Trophoblast cell (in vitro differentiated cells and primary cell): ENCODE data around the gene IP6K3.
A peak's percentile ranks its signal among the peaks of the same experiment; 100 is the strongest.

Experiments used
- DNase-seq, 2 donors: peaks; one replicate each; pipeline ENCODE4 v3.0.0-alpha.2; 2016
- H2AFZ ChIP-seq: 2 replicates; pipeline ENCODE4 v1.6.1; 2013; ENCODE audit warnings: low read length, moderate library complexity, mild to moderate bottlenecking; ENCODE audit not compliant: insufficient read depth, poor library complexity
- H2AK5ac ChIP-seq: 2 replicates; pipeline ENCODE4 v1.6.1; 2013; ENCODE audit warnings: mild to moderate bottlenecking, low read length
- H2BK120ac ChIP-seq: 2 replicates; pipeline ENCODE4 v1.6.1; 2013; ENCODE audit warnings: low read length, mild to moderate bottlenecking, moderate library complexity; ENCODE audit not compliant: insufficient read depth, poor library complexity
- H2BK12ac ChIP-seq: 2 replicates; pipeline ENCODE4 v1.6.1; 2013; ENCODE audit warnings: mild to moderate bottlenecking, low read length, moderate library complexity
- H2BK5ac ChIP-seq: 2 replicates; pipeline ENCODE4 v1.6.1; 2013; ENCODE audit warnings: low read length, low read depth, moderate library complexity, mild to moderate bottlenecking; ENCODE audit not compliant: poor library complexity
- H3K14ac ChIP-seq: 2 replicates; pipeline ENCODE4 v1.6.1; 2013; ENCODE audit warnings: mild to moderate bottlenecking, low read length
- H3K18ac ChIP-seq: 2 replicates; pipeline ENCODE4 v1.6.1; 2013; ENCODE audit warnings: mild to moderate bottlenecking, low read length
- H3K23ac ChIP-seq: 2 replicates; pipeline ENCODE4 v1.6.1; 2013; ENCODE audit warnings: low read length
- H3K27ac ChIP-seq: 2 replicates; pipeline ENCODE4 v1.5.1; 2013; ENCODE audit warnings: low read depth, mild to moderate bottlenecking, inconsistent platforms, low read length, moderate library complexity
- H3K27me3 ChIP-seq: 2 replicates; pipeline ENCODE4 v1.6.1; 2013; ENCODE audit warnings: inconsistent platforms, mild to moderate bottlenecking, low read length, moderate library complexity; ENCODE audit not compliant: insufficient read depth
- H3K36me3 ChIP-seq, 2 experiments: 1 replicate in 1 of 2; 2 replicates in 1 of 2; pipeline ENCODE4 v1.6.1; 2013; ENCODE audit warnings: low read length in 2 of 2, mild to moderate bottlenecking in 2 of 2, moderate library complexity in 1 of 2; ENCODE audit not compliant: insufficient read depth in 2 of 2, control insufficient read depth in 1 of 2
- H3K4ac ChIP-seq: 2 replicates; pipeline ENCODE4 v1.6.1; 2013; ENCODE audit warnings: low read depth, mild to moderate bottlenecking, low read length, moderate library complexity
- H3K4me1 ChIP-seq, 2 experiments: 1 replicate in 1 of 2; 2 replicates in 1 of 2; pipeline ENCODE4 v1.6.1; 2013; ENCODE audit warnings: low read length in 2 of 2, mild to moderate bottlenecking in 2 of 2, moderate library complexity in 1 of 2; ENCODE audit not compliant: insufficient read depth in 2 of 2, control insufficient read depth in 1 of 2
- H3K4me2 ChIP-seq: 2 replicates; pipeline ENCODE4 v1.6.1; 2013; ENCODE audit warnings: inconsistent platforms, mild to moderate bottlenecking, low read length, moderate library complexity
- H3K4me3 ChIP-seq: 2 replicates; pipeline ENCODE4 v1.5.1; 2013; ENCODE audit warnings: mild to moderate bottlenecking, low read depth, low read length, inconsistent platforms
- H3K79me1 ChIP-seq: one replicate; pipeline ENCODE4 v1.6.1; 2013; ENCODE audit warnings: low read length
- H3K79me2 ChIP-seq: 2 replicates; pipeline ENCODE4 v1.6.1; 2013; ENCODE audit warnings: low read length, mild to moderate bottlenecking; ENCODE audit not compliant: control insufficient read depth, insufficient read depth, poor library complexity
- H3K9ac ChIP-seq: 2 replicates; pipeline ENCODE4 v1.6.1; 2013; ENCODE audit warnings: mild to moderate bottlenecking, low read length
- H3K9me3 ChIP-seq: 2 replicates; pipeline ENCODE4 v1.6.1; 2013; ENCODE audit warnings: low read depth, mild to moderate bottlenecking, control low read depth, inconsistent platforms, low read length; ENCODE audit not compliant: insufficient read depth
- H4K12ac ChIP-seq: 2 replicates; pipeline ENCODE4 v1.6.1; 2013; ENCODE audit warnings: low read depth, mild to moderate bottlenecking, low read length, moderate library complexity
- H4K8ac ChIP-seq: 2 replicates; pipeline ENCODE4 v1.6.1; 2013; ENCODE audit warnings: low read depth, mild to moderate bottlenecking, low read length, moderate library complexity
- H4K91ac ChIP-seq: one replicate; pipeline ENCODE4 v1.6.1; 2013; ENCODE audit warnings: low read depth, mild to moderate bottlenecking, low read length, moderate library complexity
- WGBS: extraction: QIAGEN DNeasy Blood & Tissue Kit; methylation state at CpG from one replicate; pipeline ENCODE4 v1.1.7; 2013; ENCODE audit warnings: missing lambda C conversion rate; ENCODE audit not compliant: insufficient read length, insufficient coverage; ENCODE audit errors: extremely low coverage; 5-methylcytosine and 5-hydroxymethylcytosine counted together

Gene IP6K3

GRCh38 chr6:33738153-33738552 is 8.6 kb downstream of the IP6K3 start:
- Histone ChIP-seq H3K27ac (no peak overlapping the region), H3K79me2 (peaks cover 2% of the 10 kb centered on the region), H2AK5ac (no peak overlapping the region), H2BK120ac (no peak overlapping the region), H4K12ac (no peak overlapping the region), H2AFZ (no peak overlapping the region), H3K27me3 (no peaks in the 10 kb centered on the region), H3K79me1 (peaks cover 9% of the 10 kb centered on the region), H4K8ac (no peak overlapping the region), H3K23ac (no peak overlapping the region), H3K4me1 (peaks cover 13 to 19% of the 10 kb centered on the region in 2 experiments), H3K14ac (no peak overlapping the region), H3K4me2 (no peak overlapping the region), H3K4me3 (no peak overlapping the region), H3K36me3 (no peaks in the 10 kb centered on the region), H4K91ac (no peak overlapping the region), H3K9ac (no peak overlapping the region), H3K9me3 (peaks cover 2% of the 10 kb centered on the region), H2BK12ac (no peak overlapping the region), H3K18ac (no peak overlapping the region), H2BK5ac (no peak overlapping the region), H3K4ac (no peak overlapping the region)
- no CpG with 5 or more reads among the region's 9 CpGs for WGBS
- no peak for DNase-seq

GRCh38 chr6:33737267-33738026 is 9.3 kb downstream of the IP6K3 start:
- H3K4me2 ChIP-seq, result no peak overlapping the region
- H3K36me3 ChIP-seq, result no peaks in the 10 kb centered on the region
- DNase-seq, result no peak
- no peak overlapping the region for H3K18ac ChIP-seq
- H3K4ac ChIP-seq, result no peak overlapping the region
- H2BK120ac ChIP-seq, result no peak overlapping the region
- no peak overlapping the region for H4K12ac ChIP-seq
- no peak overlapping the region for H2BK5ac ChIP-seq
- H2AFZ ChIP-seq, result no peak overlapping the region
- H3K27me3 ChIP-seq, result no peaks in the 10 kb centered on the region
- H4K8ac ChIP-seq, result no peak overlapping the region
- peaks cover 2% of the 10 kb centered on the region for H3K79me2 ChIP-seq
- no peak overlapping the region for H2BK12ac ChIP-seq
- no peak overlapping the region for H3K23ac ChIP-seq
- H4K91ac ChIP-seq, result no peak overlapping the region
- no peak overlapping the region for H3K14ac ChIP-seq
- H3K4me1 ChIP-seq, result peaks cover 20 to 26% of the 10 kb centered on the region in 2 experiments
- peaks cover 2% of the 10 kb centered on the region for H3K9me3 ChIP-seq
- H3K27ac ChIP-seq, result no peak overlapping the region
- no peak overlapping the region for H3K4me3 ChIP-seq
- no CpG with 5 or more reads among the region's 15 CpGs for WGBS
- H3K79me1 ChIP-seq, result peaks cover 13% of the 10 kb centered on the region
- H3K9ac ChIP-seq, result no peak overlapping the region
- H2AK5ac ChIP-seq, result no peak overlapping the region

- Histone ChIP-seq H2BK120ac (no peak overlapping the region), H3K4ac (no peak overlapping the region), H3K27ac (no peak overlapping the region), H3K79me1 (peaks cover 22% of the 10 kb centered on the region), H3K14ac (peak overlapping the region; percentile 30), H4K91ac (peak overlapping the region; percentile 78), H4K12ac (no peak overlapping the region), H4K8ac (no peak overlapping the region), H3K79me2 (peaks cover 4% of the 10 kb centered on the region), H3K23ac (no peak overlapping the region), H3K9me3 (peaks cover 2% of the 10 kb centered on the region), H3K36me3 (no peaks in the 10 kb centered on the region), H3K9ac (no peak overlapping the region), H3K27me3 (no peaks in the 10 kb centered on the region), H3K4me2 (no peak overlapping the region), H2BK12ac (peak overlapping the region; percentile 73), H2BK5ac (no peak overlapping the region), H2AK5ac (peak overlapping the region; percentile 38), H3K4me1 (peaks cover 41 to 45% of the 10 kb centered on the region in 2 experiments), H3K18ac (peak overlapping the region; percentile 34), H3K4me3 (no peak overlapping the region), H2AFZ (no peak overlapping the region)
- no CpG with 5 or more reads among the region's 18 CpGs for WGBS
- DNase-seq, result no peak
Measured at GRCh38 chr6:33735216-33735615, 11.5 kb downstream of the IP6K3 start.

- H2BK120ac ChIP-seq, result peak overlapping the region; percentile 17
- no peak overlapping the region for H4K12ac ChIP-seq
- peak overlapping the region; percentile 25 for H4K91ac ChIP-seq
- peak overlapping the region; percentile 30 for H4K8ac ChIP-seq
- peaks cover 41 to 45% of the 10 kb centered on the region in 2 experiments for H3K4me1 ChIP-seq
- peak overlapping the region; percentile 29 for H2BK12ac ChIP-seq
- H3K4me3 ChIP-seq, result no peak overlapping the region
- H3K18ac ChIP-seq, result peak overlapping the region; percentile 62
- H3K27me3 ChIP-seq, result no peaks in the 10 kb centered on the region
- no peak overlapping the region for H2AFZ ChIP-seq
- peak overlapping the region; percentile 2 for H3K27ac ChIP-seq
- H2BK5ac ChIP-seq, result peak overlapping the region; percentile 73
- H3K36me3 ChIP-seq, result no peaks in the 10 kb centered on the region
- H3K79me1 ChIP-seq, result peaks cover 22% of the 10 kb centered on the region
- H3K4ac ChIP-seq, result peak overlapping the region; percentile 52
- peaks cover 4% of the 10 kb centered on the region for H3K79me2 ChIP-seq
- H3K9ac ChIP-seq, result no peak overlapping the region
- H2AK5ac ChIP-seq, result peak overlapping the region; percentile 67
- no peak overlapping the region for H3K4me2 ChIP-seq
- no peak for DNase-seq
- H3K23ac ChIP-seq, result no peak overlapping the region
- WGBS, result no CpG with 5 or more reads among the region's 8 CpGs
- peaks cover 2% of the 10 kb centered on the region for H3K9me3 ChIP-seq
- H3K14ac ChIP-seq, result peak overlapping the region; percentile 63
Measured at GRCh38 chr6:33733709-33734007, 13.0 kb downstream of the IP6K3 start.
